ENCODE results near the gene PIGU.
"Not testable (repeated sequence)": the region's sequence is repeated elsewhere in the genome, so short reads cannot be mapped to it uniquely, and the experiment has no call there.

Gene PIGU

GRCh38 chr20:34618676-34619075 is 58.2 kb downstream of the PIGU start:
- DNase-seq, result no peak

GRCh38 chr20:34616913-34617312 is 60.0 kb downstream of the PIGU start:
- DNase-seq, result not testable (repeated sequence)

GRCh38 chr20:34615477-34615876 is 61.4 kb downstream of the PIGU start:
- no peak for DNase-seq

GRCh38 chr20:34611976-34612375 is 64.9 kb downstream of the PIGU start:
- not testable (repeated sequence) for DNase-seq

- no peak for DNase-seq
These were observed 69.8 kb downstream of the PIGU start for GRCh38 chr20:34607066-34607465.

GRCh38 chr20:34604980-34605788 is 71.7 kb downstream of the PIGU start:
- DNase-seq, result no peak

GRCh38 chr20:34600892-34601653 is 75.8 kb downstream of the PIGU start:
- no peak for DNase-seq

GRCh38 chr20:34595377-34596184 is 81.3 kb downstream of the PIGU start:
- DNase-seq, result no peak

GRCh38 chr20:34586488-34587163 is 90.3 kb downstream of the PIGU start:
- no peak for DNase-seq

GRCh38 chr20:34585019-34585418 is 91.9 kb downstream of the PIGU start:
- no peak for DNase-seq

- no peak for DNase-seq
These were observed 93.3 kb downstream of the PIGU start for GRCh38 chr20:34583544-34583943.

- no peak for DNase-seq
These were observed 94.0 kb downstream of the PIGU start for GRCh38 chr20:34582911-34583310.

- DNase-seq, result no peak
These were observed 94.7 kb downstream of the PIGU start for GRCh38 chr20:34582221-34582620.

- DNase-seq, result no peak
These were observed 95.3 kb downstream of the PIGU start for GRCh38 chr20:34581341-34582184.

- no peak for DNase-seq
These were observed 96.6 kb downstream of the PIGU start for GRCh38 chr20:34579979-34580940.

GRCh38 chr20:34579191-34579978 is 97.5 kb downstream of the PIGU start:
- DNase-seq, result no peak

- no peak for DNase-seq
These were observed 98.4 kb downstream of the PIGU start for GRCh38 chr20:34578521-34578920.

- no peak for DNase-seq
These were observed 98.9 kb downstream of the PIGU start for GRCh38 chr20:34578025-34578424.

- DNase-seq, result no peak
These were observed 99.8 kb downstream of the PIGU start for GRCh38 chr20:34577061-34577460.

GRCh38 chr20:34575756-34576155 is 101.1 kb downstream of the PIGU start:
- no peak for DNase-seq

All from activated CD4-positive, alpha-beta T cell treated with anti-CD3 and anti-CD28 coated beads for 1 hour (primary cell).